GM23338 (cell line): ENCODE data around the gene SF3B4. TPM values are rescaled to one million over a fixed set of nuclear protein-coding genes. Genes with fewer than 3 reads are reported as not detected.

Experiments used
- ATAC-seq: fragments of 200-7000 bp; cut with Tn5 transposase; 3 replicates; pipeline ENCODE4 v1.9.1; 2020
- DNase-seq: peaks from one replicate; pipeline ENCODE4 v3.0.0-alpha.2; 2015; ENCODE audit warnings: low spot score
- H2AFZ ChIP-seq: fragments of 200-600 bp; sonication (generic); 2 replicates; pipeline ENCODE4 v1.8.0; 2016; ENCODE audit warnings: antibody characterized with exemption, mild to moderate bottlenecking, moderate library complexity
- H3F3A ChIP-seq: fragments of 200-600 bp; sonication (generic); replicated peaks from 2 replicates; pipeline ENCODE4 v1.8.0; 2017; ENCODE audit warnings: antibody characterized with exemption, mixed run types, low read depth
- H3K27ac ChIP-seq: fragments of 200-600 bp; sonication (generic); 2 replicates; pipeline ENCODE4 v1.6.1; 2016; ENCODE audit warnings: low read depth
- H3K27me3 ChIP-seq: fragments of 200-600 bp; sonication (generic); 2 replicates; pipeline ENCODE4 v1.8.0; 2016; ENCODE audit warnings: mild to moderate bottlenecking, mixed run types, moderate library complexity; ENCODE audit not compliant: insufficient read depth
- H3K36me3 ChIP-seq: fragments of 200-600 bp; sonication (generic); 2 replicates; pipeline ENCODE4 v1.8.0; 2016; ENCODE audit warnings: mild to moderate bottlenecking; ENCODE audit not compliant: insufficient read depth
- H3K4me1 ChIP-seq: fragments of 200-600 bp; sonication (generic); 2 replicates; pipeline ENCODE4 v1.8.0; 2016; ENCODE audit warnings: mild to moderate bottlenecking, moderate library complexity; ENCODE audit not compliant: insufficient read depth
- H3K4me2 ChIP-seq: fragments of 200-600 bp; sonication (generic); 2 replicates; pipeline ENCODE4 v1.7.1; 2017; ENCODE audit warnings: mixed run types
- H3K4me3 ChIP-seq: fragments of 200-600 bp; sonication (generic); 2 replicates; pipeline ENCODE4 v1.6.1; 2016; ENCODE audit warnings: mixed run types
- H3K79me2 ChIP-seq: fragments of 200-600 bp; sonication (generic); replicated peaks from 2 replicates; pipeline ENCODE4 v1.8.0; 2017; ENCODE audit warnings: mild to moderate bottlenecking; ENCODE audit not compliant: insufficient read depth
- H3K9me2 ChIP-seq: fragments of 200-600 bp; sonication (generic); 2 replicates; pipeline ENCODE4 v1.8.0; 2017; ENCODE audit not compliant: insufficient read depth
- H4K20me1 ChIP-seq: fragments of 200-600 bp; sonication (generic); replicated peaks from 2 replicates; pipeline ENCODE4 v1.8.0; 2017; ENCODE audit warnings: mild to moderate bottlenecking; ENCODE audit not compliant: insufficient read depth
- H3K27ac Mint-ChIP-seq: 2 replicates; pipeline ENCODE4 v1.8.0; 2020; ENCODE audit warnings: inconsistent platforms, mild to moderate bottlenecking, moderate library complexity, mixed read lengths
- H3K27me3 Mint-ChIP-seq: 3 replicates; pipeline ENCODE4 v1.8.0; 2022; ENCODE audit warnings: low read depth, mild to moderate bottlenecking, moderate library complexity, mixed read lengths, inconsistent platforms; ENCODE audit not compliant: insufficient read depth, poor library complexity
- H3K36me3 Mint-ChIP-seq: 3 replicates; pipeline ENCODE4 v1.8.0; 2021; ENCODE audit warnings: low read depth, mild to moderate bottlenecking, inconsistent platforms, moderate library complexity, mixed read lengths
- H3K4me1 Mint-ChIP-seq: 3 replicates; pipeline ENCODE4 v1.8.0; 2020; ENCODE audit warnings: mild to moderate bottlenecking, inconsistent platforms, mixed read lengths
- H3K4me3 Mint-ChIP-seq: 3 replicates; pipeline ENCODE4 v1.8.0; 2021; ENCODE audit warnings: moderate library complexity, mild to moderate bottlenecking, inconsistent platforms, mixed read lengths
- H3K9me3 Mint-ChIP-seq: 3 replicates; pipeline ENCODE4 v1.8.0; 2020; ENCODE audit warnings: moderate library complexity, mild to moderate bottlenecking, inconsistent platforms, mixed read lengths
- CREB1 ChIP-seq: fragments of 250-450 bp; sonication (Bioruptor Pico); IDR thresholded peaks from 2 replicates; pipeline ENCODE4 v1.5.0; 2020; ENCODE audit warnings: low read depth, mild to moderate bottlenecking, moderate library complexity
- EZH2 ChIP-seq: fragments of 200-600 bp; sonication (generic); IDR thresholded peaks from one replicate; pipeline ENCODE4 v1.8.0; 2017; ENCODE audit warnings: antibody characterized with exemption, mild to moderate bottlenecking, low read depth; ENCODE audit not compliant: unreplicated experiment
- EZH2phosphoT487 ChIP-seq: fragments of 200-600 bp; sonication (generic); IDR thresholded peaks from one replicate; pipeline ENCODE4 v1.8.1; 2018; ENCODE audit warnings: antibody characterized with exemption; ENCODE audit not compliant: unreplicated experiment
- JUNB ChIP-seq: IDR thresholded peaks from one replicate; pipeline ENCODE4 v1.6.1; 2016; ENCODE audit warnings: antibody characterized with exemption; ENCODE audit not compliant: unreplicated experiment
- NANOG ChIP-seq: IDR thresholded peaks from 2 replicates; pipeline ENCODE4 v1.6.1; 2016; ENCODE audit warnings: antibody characterized with exemption, borderline replicate concordance
- POLR2AphosphoS5 ChIP-seq: IDR thresholded peaks from 2 replicates; pipeline ENCODE4 v1.6.1; 2016; ENCODE audit warnings: antibody characterized with exemption, low read depth
- STAT1 ChIP-seq: IDR thresholded peaks from one replicate; pipeline ENCODE4 v1.6.1; 2016; ENCODE audit warnings: antibody characterized with exemption; ENCODE audit not compliant: unreplicated experiment
- ZNF114 ChIP-seq: fragments of 250-450 bp; sonication (Bioruptor Pico); IDR thresholded peaks from 2 replicates; pipeline ENCODE4 v1.5.0; 2020; ENCODE audit warnings: mild to moderate bottlenecking, moderate library complexity
- ZNF331 ChIP-seq: fragments of 250-450 bp; sonication (Bioruptor Pico); IDR thresholded peaks from 2 replicates; pipeline ENCODE4 v1.5.0; 2020; ENCODE audit warnings: low read depth, mild to moderate bottlenecking, moderate library complexity
- polyA plus RNA-seq: library from polyadenylated mRNA; unstranded; fragments of >200 nt; fragmentation: Nextera tagmentation; extraction: Ambion mirVana; gene quantifications from 2 replicates; pipeline ENCODE4 v1.2.1, GENCODE V29; 2016
- total RNA-seq: library from RNA; depleted of rRNA; stranded (reverse); fragments of >200 nt; shearing (Covaris generic); gene quantifications from 2 replicates; pipeline ENCODE4 v1.2.3, GENCODE V29; 2014
- TF ChIP-seq, protein P1 (sequence below): IDR thresholded peaks from one replicate; pipeline ENCODE4 v1.6.1; 2018; ENCODE audit warnings: antibody characterized with exemption; ENCODE audit not compliant: unreplicated experiment
- TF ChIP-seq, protein P2 (sequence below): fragments of 250-450 bp; sonication (Bioruptor Pico); IDR thresholded peaks from 2 replicates; pipeline ENCODE4 v1.5.0; 2020; ENCODE audit warnings: mild to moderate bottlenecking, moderate library complexity
- TF ChIP-seq, protein P3 (sequence below), 2 experiments: fragments of 200-600 bp in 1 of 2; sonication (generic) in 1 of 2; conservative IDR thresholded peaks; 2 replicates each; pipeline versions ENCODE4 v1.5.1 to v1.6.1; 2016 to 2017; ENCODE audit warnings: antibody characterized with exemption in 2 of 2, low read depth in 2 of 2, mild to moderate bottlenecking in 2 of 2, moderate library complexity in 1 of 2
- TF ChIP-seq, protein P4 (sequence below): IDR thresholded peaks from 2 replicates; pipeline ENCODE4 v1.6.1; 2016; ENCODE audit warnings: antibody characterized with exemption

SF3B4 gene
- total and polyA plus RNA-seq, 2 experiments from 2014 or later = 48.7 to 84.0 TPM

DNA sequence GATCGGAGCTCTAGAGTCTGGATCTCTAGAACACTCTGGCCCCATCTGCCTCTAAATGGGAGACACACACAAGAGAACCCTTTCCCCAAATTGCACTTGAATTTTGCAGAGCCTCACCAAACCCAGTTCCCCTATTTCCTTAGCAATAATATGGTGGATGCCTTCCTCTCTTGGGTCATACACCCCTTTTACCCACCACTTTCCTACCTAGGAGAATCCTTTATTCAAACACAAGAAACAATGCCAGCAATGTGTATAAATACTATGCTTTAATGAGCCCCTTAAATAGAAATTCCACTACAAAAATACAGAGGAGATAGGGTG is 760 bp upstream of the SF3B4 start:
- Histone ChIP-seq H3K27me3 (no peaks in the 10 kb centered on the region), H3K4me1 (peaks cover 20% of the 10 kb centered on the region), H3K9me2 (no peaks in the 10 kb centered on the region), H3K79me2 (peaks cover 32% of the 10 kb centered on the region), H3K36me3 (peaks cover 30% of the 10 kb centered on the region), H3F3A (peaks cover 7% of the 10 kb centered on the region), H2AFZ (no peak overlapping the region), H4K20me1 (peaks cover 12% of the 10 kb centered on the region), H3K4me2 (peak overlapping the region; percentile 88), H3K4me3 (peak overlapping the region; percentile 75), H3K27ac (peak overlapping the region; percentile 100)
- Mint-ChIP-seq H3K4me3 (peak overlapping the region; percentile 98), H3K4me1 (peaks cover 16% of the 10 kb centered on the region), H3K27me3 (peaks cover 5% of the 10 kb centered on the region), H3K27ac (peak overlapping the region; percentile 95), H3K9me3 (no peaks in the 10 kb centered on the region), H3K36me3 (peaks cover 37% of the 10 kb centered on the region)
- DNase-seq (no peak), ATAC-seq (no peak)
- TF ChIP-seq JUNB = no peak
- no peak for TF ChIP-seq ZNF331
- TF ChIP-seq, protein P1, sequence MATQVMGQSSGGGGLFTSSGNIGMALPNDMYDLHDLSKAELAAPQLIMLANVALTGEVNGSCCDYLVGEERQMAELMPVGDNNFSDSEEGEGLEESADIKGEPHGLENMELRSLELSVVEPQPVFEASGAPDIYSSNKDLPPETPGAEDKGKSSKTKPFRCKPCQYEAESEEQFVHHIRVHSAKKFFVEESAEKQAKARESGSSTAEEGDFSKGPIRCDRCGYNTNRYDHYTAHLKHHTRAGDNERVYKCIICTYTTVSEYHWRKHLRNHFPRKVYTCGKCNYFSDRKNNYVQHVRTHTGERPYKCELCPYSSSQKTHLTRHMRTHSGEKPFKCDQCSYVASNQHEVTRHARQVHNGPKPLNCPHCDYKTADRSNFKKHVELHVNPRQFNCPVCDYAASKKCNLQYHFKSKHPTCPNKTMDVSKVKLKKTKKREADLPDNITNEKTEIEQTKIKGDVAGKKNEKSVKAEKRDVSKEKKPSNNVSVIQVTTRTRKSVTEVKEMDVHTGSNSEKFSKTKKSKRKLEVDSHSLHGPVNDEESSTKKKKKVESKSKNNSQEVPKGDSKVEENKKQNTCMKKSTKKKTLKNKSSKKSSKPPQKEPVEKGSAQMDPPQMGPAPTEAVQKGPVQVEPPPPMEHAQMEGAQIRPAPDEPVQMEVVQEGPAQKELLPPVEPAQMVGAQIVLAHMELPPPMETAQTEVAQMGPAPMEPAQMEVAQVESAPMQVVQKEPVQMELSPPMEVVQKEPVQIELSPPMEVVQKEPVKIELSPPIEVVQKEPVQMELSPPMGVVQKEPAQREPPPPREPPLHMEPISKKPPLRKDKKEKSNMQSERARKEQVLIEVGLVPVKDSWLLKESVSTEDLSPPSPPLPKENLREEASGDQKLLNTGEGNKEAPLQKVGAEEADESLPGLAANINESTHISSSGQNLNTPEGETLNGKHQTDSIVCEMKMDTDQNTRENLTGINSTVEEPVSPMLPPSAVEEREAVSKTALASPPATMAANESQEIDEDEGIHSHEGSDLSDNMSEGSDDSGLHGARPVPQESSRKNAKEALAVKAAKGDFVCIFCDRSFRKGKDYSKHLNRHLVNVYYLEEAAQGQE = no peak
- TF ChIP-seq, protein P2, sequence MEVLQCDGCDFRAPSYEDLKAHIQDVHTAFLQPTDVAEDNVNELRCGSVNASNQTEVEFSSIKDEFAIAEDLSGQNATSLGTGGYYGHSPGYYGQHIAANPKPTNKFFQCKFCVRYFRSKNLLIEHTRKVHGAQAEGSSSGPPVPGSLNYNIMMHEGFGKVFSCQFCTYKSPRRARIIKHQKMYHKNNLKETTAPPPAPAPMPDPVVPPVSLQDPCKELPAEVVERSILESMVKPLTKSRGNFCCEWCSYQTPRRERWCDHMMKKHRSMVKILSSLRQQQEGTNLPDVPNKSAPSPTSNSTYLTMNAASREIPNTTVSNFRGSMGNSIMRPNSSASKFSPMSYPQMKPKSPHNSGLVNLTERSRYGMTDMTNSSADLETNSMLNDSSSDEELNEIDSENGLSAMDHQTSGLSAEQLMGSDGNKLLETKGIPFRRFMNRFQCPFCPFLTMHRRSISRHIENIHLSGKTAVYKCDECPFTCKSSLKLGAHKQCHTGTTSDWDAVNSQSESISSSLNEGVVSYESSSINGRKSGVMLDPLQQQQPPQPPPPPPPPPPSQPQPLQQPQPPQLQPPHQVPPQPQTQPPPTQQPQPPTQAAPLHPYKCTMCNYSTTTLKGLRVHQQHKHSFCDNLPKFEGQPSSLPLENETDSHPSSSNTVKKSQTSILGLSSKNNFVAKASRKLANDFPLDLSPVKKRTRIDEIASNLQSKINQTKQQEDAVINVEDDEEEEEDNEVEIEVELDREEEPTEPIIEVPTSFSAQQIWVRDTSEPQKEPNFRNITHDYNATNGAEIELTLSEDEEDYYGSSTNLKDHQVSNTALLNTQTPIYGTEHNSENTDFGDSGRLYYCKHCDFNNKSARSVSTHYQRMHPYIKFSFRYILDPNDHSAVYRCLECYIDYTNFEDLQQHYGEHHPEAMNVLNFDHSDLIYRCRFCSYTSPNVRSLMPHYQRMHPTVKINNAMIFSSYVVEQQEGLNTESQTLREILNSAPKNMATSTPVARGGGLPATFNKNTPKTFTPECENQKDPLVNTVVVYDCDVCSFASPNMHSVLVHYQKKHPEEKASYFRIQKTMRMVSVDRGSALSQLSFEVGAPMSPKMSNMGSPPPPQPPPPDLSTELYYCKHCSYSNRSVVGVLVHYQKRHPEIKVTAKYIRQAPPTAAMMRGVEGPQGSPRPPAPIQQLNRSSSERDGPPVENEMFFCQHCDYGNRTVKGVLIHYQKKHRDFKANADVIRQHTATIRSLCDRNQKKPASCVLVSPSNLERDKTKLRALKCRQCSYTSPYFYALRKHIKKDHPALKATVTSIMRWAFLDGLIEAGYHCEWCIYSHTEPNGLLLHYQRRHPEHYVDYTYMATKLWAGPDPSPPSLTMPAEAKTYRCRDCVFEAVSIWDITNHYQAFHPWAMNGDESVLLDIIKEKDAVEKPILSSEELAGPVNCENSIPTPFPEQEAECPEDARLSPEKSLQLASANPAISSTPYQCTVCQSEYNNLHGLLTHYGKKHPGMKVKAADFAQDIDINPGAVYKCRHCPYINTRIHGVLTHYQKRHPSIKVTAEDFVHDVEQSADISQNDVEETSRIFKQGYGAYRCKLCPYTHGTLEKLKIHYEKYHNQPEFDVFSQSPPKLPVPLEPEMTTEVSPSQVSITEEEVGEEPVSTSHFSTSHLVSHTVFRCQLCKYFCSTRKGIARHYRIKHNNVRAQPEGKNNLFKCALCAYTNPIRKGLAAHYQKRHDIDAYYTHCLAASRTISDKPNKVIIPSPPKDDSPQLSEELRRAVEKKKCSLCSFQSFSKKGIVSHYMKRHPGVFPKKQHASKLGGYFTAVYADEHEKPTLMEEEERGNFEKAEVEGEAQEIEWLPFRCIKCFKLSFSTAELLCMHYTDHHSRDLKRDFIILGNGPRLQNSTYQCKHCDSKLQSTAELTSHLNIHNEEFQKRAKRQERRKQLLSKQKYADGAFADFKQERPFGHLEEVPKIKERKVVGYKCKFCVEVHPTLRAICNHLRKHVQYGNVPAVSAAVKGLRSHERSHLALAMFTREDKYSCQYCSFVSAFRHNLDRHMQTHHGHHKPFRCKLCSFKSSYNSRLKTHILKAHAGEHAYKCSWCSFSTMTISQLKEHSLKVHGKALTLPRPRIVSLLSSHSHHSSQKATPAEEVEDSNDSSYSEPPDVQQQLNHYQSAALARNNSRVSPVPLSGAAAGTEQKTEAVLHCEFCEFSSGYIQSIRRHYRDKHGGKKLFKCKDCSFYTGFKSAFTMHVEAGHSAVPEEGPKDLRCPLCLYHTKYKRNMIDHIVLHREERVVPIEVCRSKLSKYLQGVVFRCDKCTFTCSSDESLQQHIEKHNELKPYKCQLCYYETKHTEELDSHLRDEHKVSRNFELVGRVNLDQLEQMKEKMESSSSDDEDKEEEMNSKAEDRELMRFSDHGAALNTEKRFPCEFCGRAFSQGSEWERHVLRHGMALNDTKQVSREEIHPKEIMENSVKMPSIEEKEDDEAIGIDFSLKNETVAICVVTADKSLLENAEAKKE (CRISPR knock-in tag) = no peak
- TF ChIP-seq CREB1 (CRISPR knock-in tag) = no peak
- no peak for TF ChIP-seq EZH2phosphoT487
- no peak for TF ChIP-seq NANOG
- no peak for TF ChIP-seq EZH2
- TF ChIP-seq ZNF114 (CRISPR knock-in tag) = no peak
- TF ChIP-seq, protein P3, sequence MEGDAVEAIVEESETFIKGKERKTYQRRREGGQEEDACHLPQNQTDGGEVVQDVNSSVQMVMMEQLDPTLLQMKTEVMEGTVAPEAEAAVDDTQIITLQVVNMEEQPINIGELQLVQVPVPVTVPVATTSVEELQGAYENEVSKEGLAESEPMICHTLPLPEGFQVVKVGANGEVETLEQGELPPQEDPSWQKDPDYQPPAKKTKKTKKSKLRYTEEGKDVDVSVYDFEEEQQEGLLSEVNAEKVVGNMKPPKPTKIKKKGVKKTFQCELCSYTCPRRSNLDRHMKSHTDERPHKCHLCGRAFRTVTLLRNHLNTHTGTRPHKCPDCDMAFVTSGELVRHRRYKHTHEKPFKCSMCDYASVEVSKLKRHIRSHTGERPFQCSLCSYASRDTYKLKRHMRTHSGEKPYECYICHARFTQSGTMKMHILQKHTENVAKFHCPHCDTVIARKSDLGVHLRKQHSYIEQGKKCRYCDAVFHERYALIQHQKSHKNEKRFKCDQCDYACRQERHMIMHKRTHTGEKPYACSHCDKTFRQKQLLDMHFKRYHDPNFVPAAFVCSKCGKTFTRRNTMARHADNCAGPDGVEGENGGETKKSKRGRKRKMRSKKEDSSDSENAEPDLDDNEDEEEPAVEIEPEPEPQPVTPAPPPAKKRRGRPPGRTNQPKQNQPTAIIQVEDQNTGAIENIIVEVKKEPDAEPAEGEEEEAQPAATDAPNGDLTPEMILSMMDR (conservative IDR thresholded peaks at IDR 0.05; ENCODE audit: low read depth in 2 of 2) = no peak
- no peak for TF ChIP-seq POLR2AphosphoS5
- no peak for TF ChIP-seq STAT1
- TF ChIP-seq, protein P4, sequence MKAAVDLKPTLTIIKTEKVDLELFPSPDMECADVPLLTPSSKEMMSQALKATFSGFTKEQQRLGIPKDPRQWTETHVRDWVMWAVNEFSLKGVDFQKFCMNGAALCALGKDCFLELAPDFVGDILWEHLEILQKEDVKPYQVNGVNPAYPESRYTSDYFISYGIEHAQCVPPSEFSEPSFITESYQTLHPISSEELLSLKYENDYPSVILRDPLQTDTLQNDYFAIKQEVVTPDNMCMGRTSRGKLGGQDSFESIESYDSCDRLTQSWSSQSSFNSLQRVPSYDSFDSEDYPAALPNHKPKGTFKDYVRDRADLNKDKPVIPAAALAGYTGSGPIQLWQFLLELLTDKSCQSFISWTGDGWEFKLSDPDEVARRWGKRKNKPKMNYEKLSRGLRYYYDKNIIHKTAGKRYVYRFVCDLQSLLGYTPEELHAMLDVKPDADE = no peak
